T-helper 1 cell treated with Interleukin-12 subunit alpha and Interleukin-12 subunit beta and Interleukin-4 antibody, amounts not matched to agents 30 μg/mL and 1 μg/mL, for 36 hours (primary cell): Measurements from ENCODE around the gene ASB15.
"Not testable (repeated sequence)": the region's sequence is repeated elsewhere in the genome, so short reads cannot be mapped to it uniquely, and the experiment has no call there.

Experiments
- H3K27ac Mint-ChIP-seq: one replicate; pipeline ENCODE4 v1.8.0; 2021; ENCODE audit warnings: mild to moderate bottlenecking, mixed read lengths
- H3K27me3 Mint-ChIP-seq: one replicate; pipeline ENCODE4 v1.8.0; 2021; ENCODE audit warnings: low read depth, mixed read lengths
- H3K36me3 Mint-ChIP-seq: one replicate; pipeline ENCODE4 v1.8.0; 2021; ENCODE audit warnings: low read depth, mixed read lengths
- H3K4me1 Mint-ChIP-seq: one replicate; pipeline ENCODE4 v1.8.0; 2021; ENCODE audit warnings: low read depth, mixed read lengths
- H3K4me3 Mint-ChIP-seq: one replicate; pipeline ENCODE4 v1.8.0; 2021; ENCODE audit warnings: mild to moderate bottlenecking, moderate library complexity, mixed read lengths
- H3K9me3 Mint-ChIP-seq: one replicate; pipeline ENCODE4 v1.8.0; 2021; ENCODE audit warnings: mixed read lengths

ASB15 gene

GRCh38 chr7:123601530-123601929 lies at the start of gene ASB15:
Gene ASB15 (plus strand): TSS chr7:123601821. CDS start chr7:123614503, 12,682 bp downstream.
- H3K4me3 Mint-ChIP-seq: no peak within 1 kb of the TSS
- no peak within 1 kb of the TSS for H3K27ac Mint-ChIP-seq
- no peaks in the 10 kb centered on the region for H3K4me1 Mint-ChIP-seq
- no peaks in the 10 kb centered on the region for H3K9me3 Mint-ChIP-seq
- H3K27me3 Mint-ChIP-seq: peaks cover 10% of the 10 kb centered on the region
- H3K36me3 Mint-ChIP-seq: no peaks in the 10 kb centered on the region

- not testable (repeated sequence) for H3K27me3 Mint-ChIP-seq, H3K9me3 Mint-ChIP-seq, H3K27ac Mint-ChIP-seq, H3K4me3 Mint-ChIP-seq
- Mint-ChIP-seq H3K36me3 (peaks cover 23% of the 10 kb centered on the region), H3K4me1 (peaks cover 15% of the 10 kb centered on the region)
Observed at GRCh38 chr7:123552134-123552533, 49.5 kb upstream of the ASB15 start.

- Mint-ChIP-seq H3K4me3 (no peak overlapping the region), H3K27me3 (no peaks in the 10 kb centered on the region), H3K27ac (no peak overlapping the region), H3K36me3 (peaks cover 23% of the 10 kb centered on the region), H3K9me3 (no peaks in the 10 kb centered on the region), H3K4me1 (peaks cover 14% of the 10 kb centered on the region)
Observed at GRCh38 chr7:123552641-123553040, 49.0 kb upstream of the ASB15 start.

- Mint-ChIP-seq H3K4me3 (no peak overlapping the region), H3K27ac (no peak overlapping the region), H3K36me3 (peaks cover 23% of the 10 kb centered on the region), H3K9me3 (no peaks in the 10 kb centered on the region), H3K27me3 (no peaks in the 10 kb centered on the region), H3K4me1 (peaks cover 13% of the 10 kb centered on the region)
Observed at GRCh38 chr7:123553159-123553558, 48.5 kb upstream of the ASB15 start.

GRCh38 chr7:123555484-123555883 lies 46.1 kb upstream of the ASB15 start:
- Mint-ChIP-seq H3K4me1 (peaks cover 7% of the 10 kb centered on the region), H3K27me3 (peaks cover 3% of the 10 kb centered on the region), H3K36me3 (peaks cover 13% of the 10 kb centered on the region), H3K9me3 (no peaks in the 10 kb centered on the region), H3K27ac (no peak overlapping the region), H3K4me3 (no peak overlapping the region)

- H3K4me3 Mint-ChIP-seq: no peak overlapping the region
- no peak overlapping the region for H3K27ac Mint-ChIP-seq
- peaks cover 7% of the 10 kb centered on the region for H3K4me1 Mint-ChIP-seq
- H3K27me3 Mint-ChIP-seq: peaks cover 3% of the 10 kb centered on the region
- peaks cover 11% of the 10 kb centered on the region for H3K36me3 Mint-ChIP-seq
- H3K9me3 Mint-ChIP-seq: no peaks in the 10 kb centered on the region
Observed at GRCh38 chr7:123557016-123557397, 44.6 kb upstream of the ASB15 start.

- Mint-ChIP-seq H3K4me3 (no peak within 1 kb of the TSS), H3K36me3 (peaks cover 8% of the 10 kb centered on the region), H3K27ac (no peak within 1 kb of the TSS), H3K9me3 (no peaks in the 10 kb centered on the region), H3K4me1 (peaks cover 5% of the 10 kb centered on the region), H3K27me3 (peaks cover 3% of the 10 kb centered on the region)
Observed at GRCh38 chr7:123557398-123558288, 44.0 kb upstream of the ASB15 start, which contains the start of gene NDUFA5. Gene NDUFA5 (minus strand): TSS chr7:123557818. CDS start chr7:123557795, 23 bp downstream.

- H3K27me3 Mint-ChIP-seq: peaks cover 3% of the 10 kb centered on the region
- no peaks in the 10 kb centered on the region for H3K9me3 Mint-ChIP-seq
- H3K36me3 Mint-ChIP-seq: peaks cover 3% of the 10 kb centered on the region
- H3K4me1 Mint-ChIP-seq: no peaks in the 10 kb centered on the region
- no peak overlapping the region for H3K27ac Mint-ChIP-seq
- H3K4me3 Mint-ChIP-seq: no peak overlapping the region
Observed at GRCh38 chr7:123558289-123558874, 43.2 kb upstream of the ASB15 start.

GRCh38 chr7:123562121-123562520 lies 39.5 kb upstream of the ASB15 start:
- H3K4me3 Mint-ChIP-seq: no peak overlapping the region
- no peaks in the 10 kb centered on the region for H3K4me1 Mint-ChIP-seq
- H3K36me3 Mint-ChIP-seq: peaks cover 3% of the 10 kb centered on the region
- no peaks in the 10 kb centered on the region for H3K9me3 Mint-ChIP-seq
- no peak overlapping the region for H3K27ac Mint-ChIP-seq
- H3K27me3 Mint-ChIP-seq: peaks cover 7% of the 10 kb centered on the region

- Mint-ChIP-seq H3K36me3 (no peaks in the 10 kb centered on the region), H3K4me3 (no peak overlapping the region), H3K4me1 (no peaks in the 10 kb centered on the region), H3K27ac (no peak overlapping the region), H3K27me3 (peaks cover 8% of the 10 kb centered on the region), H3K9me3 (no peaks in the 10 kb centered on the region)
Observed at GRCh38 chr7:123569352-123570010, 32.1 kb upstream of the ASB15 start.

GRCh38 chr7:123570390-123571182 lies 31.0 kb upstream of the ASB15 start:
- Mint-ChIP-seq H3K4me1 (no peaks in the 10 kb centered on the region), H3K4me3 (no peak overlapping the region), H3K9me3 (no peaks in the 10 kb centered on the region), H3K27me3 (peaks cover 14% of the 10 kb centered on the region), H3K27ac (no peak overlapping the region), H3K36me3 (no peaks in the 10 kb centered on the region)

GRCh38 chr7:123571187-123571586 lies 30.4 kb upstream of the ASB15 start:
- Mint-ChIP-seq H3K4me1 (no peaks in the 10 kb centered on the region), H3K4me3 (no peak overlapping the region), H3K36me3 (no peaks in the 10 kb centered on the region), H3K9me3 (no peaks in the 10 kb centered on the region), H3K27me3 (peaks cover 15% of the 10 kb centered on the region), H3K27ac (no peak overlapping the region)

- H3K4me3 Mint-ChIP-seq: no peak overlapping the region
- H3K27ac Mint-ChIP-seq: no peak overlapping the region
- H3K9me3 Mint-ChIP-seq: no peaks in the 10 kb centered on the region
- H3K36me3 Mint-ChIP-seq: no peaks in the 10 kb centered on the region
- H3K4me1 Mint-ChIP-seq: no peaks in the 10 kb centered on the region
- H3K27me3 Mint-ChIP-seq: peaks cover 16% of the 10 kb centered on the region
Observed at GRCh38 chr7:123571684-123572083, 29.9 kb upstream of the ASB15 start.

- H3K36me3 Mint-ChIP-seq: no peaks in the 10 kb centered on the region
- peaks cover 13% of the 10 kb centered on the region for H3K27me3 Mint-ChIP-seq
Observed at GRCh38 chr7:123573341-123573740, 28.3 kb upstream of the ASB15 start.

More at GRCh38 chr7:123573341-123573740, 28.3 kb upstream of the ASB15 start:
- no peaks in the 10 kb centered on the region for H3K9me3 Mint-ChIP-seq
- no peak overlapping the region for H3K27ac Mint-ChIP-seq
- H3K4me3 Mint-ChIP-seq: no peak overlapping the region
- H3K4me1 Mint-ChIP-seq: no peaks in the 10 kb centered on the region
